ENCODE data around the gene DENND4C. TPM values are rescaled to one million over a fixed set of nuclear protein-coding genes. Genes with fewer than 3 reads are reported as not detected.

Gene DENND4C
- total and polyA plus RNA-seq, 7 donors: 11.3 to 109 (median 75.6) TPM

DNA sequence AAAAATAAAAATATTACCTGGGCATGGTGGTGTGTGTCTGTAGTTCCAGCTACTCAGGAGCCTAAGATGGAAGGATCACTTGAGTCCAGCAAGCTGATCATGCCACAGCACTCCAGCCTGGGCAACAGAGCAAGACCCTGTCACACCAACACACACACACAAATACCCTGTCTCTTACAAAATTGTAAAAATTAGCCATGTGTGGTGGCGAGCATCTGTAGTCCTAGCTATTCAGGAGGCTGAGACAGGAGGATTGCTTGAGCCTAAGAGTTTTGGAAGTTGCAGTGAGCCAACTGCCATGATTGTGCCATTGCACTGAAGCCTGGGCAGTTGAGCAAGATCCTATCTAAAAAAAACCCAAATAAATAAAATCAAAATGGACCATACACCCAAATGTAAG, 32.1 kb upstream of the DENND4C start:
- 91 to 96% methylated on average over 1 of the region's 1 CpG for WGBS, 2 donors
- Histone ChIP-seq H3K27ac (no peak overlapping the region), H3K27me3 (no peaks in the 10 kb centered on the region), H3K9me3 (no peaks in the 10 kb centered on the region), H3K36me3 (no peaks in the 10 kb centered on the region), H3K4me1 (peaks cover 0 to 28% (median 13%) of the 10 kb centered on the region in 4 donors), H3K4me3 (no peak overlapping the region)
- TF ChIP-seq POLR2AphosphoS5 (IDR thresholded peaks at IDR 0.05): no peak
- TF ChIP-seq EP300 (IDR thresholded peaks at IDR 0.05): no peak
- TF ChIP-seq CTCF (IDR thresholded peaks at IDR 0.05): no peak
- no peak for TF ChIP-seq POLR2A (IDR thresholded peaks at IDR 0.05)
- no peak for DNase-seq
- intact Hi-C loops (cut with DNase I): no loop called here

DNA sequence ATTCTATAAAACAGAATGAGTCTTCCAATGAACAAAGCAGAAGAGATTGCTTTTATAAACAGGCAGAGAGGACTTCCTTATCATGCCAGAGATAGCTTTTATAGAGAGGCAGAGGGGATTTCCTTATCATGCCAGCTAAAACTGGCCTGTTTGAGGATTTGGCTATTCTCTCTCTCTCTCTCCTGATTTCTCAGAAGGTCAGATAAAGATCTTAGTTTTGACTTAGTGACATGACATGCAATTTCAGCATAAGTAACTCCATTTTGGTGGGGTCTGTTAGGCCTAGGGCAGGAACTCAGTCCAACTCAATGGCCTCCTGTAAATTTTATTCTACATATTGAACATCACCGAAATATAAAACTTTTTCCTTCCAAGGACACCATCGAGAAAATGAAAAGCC, 31.5 kb upstream of the DENND4C start:
- no peaks in the 10 kb centered on the region for H3K27me3 ChIP-seq

GRCh38 chr9:19200229-19200628, 30.3 kb upstream of the DENND4C start:
- intact Hi-C loops (cut with DNase I): no loop called here
- Histone ChIP-seq H3K9me3 (no peaks in the 10 kb centered on the region), H3K36me3 (no peaks in the 10 kb centered on the region), H3K4me3 (no peak overlapping the region), H3K27ac (peak overlapping the region in 3 of 4 donors; percentile 42 to 65 (median 61)), H3K4me1 (peaks cover 0 to 28% (median 13%) of the 10 kb centered on the region in 4 donors), H3K27me3 (no peaks in the 10 kb centered on the region)
- TF ChIP-seq EP300 (IDR thresholded peaks at IDR 0.05) (no peak), CTCF (IDR thresholded peaks at IDR 0.05) (no peak), POLR2AphosphoS5 (IDR thresholded peaks at IDR 0.05) (peak in 1 of 4 donors; percentile 16), POLR2A (IDR thresholded peaks at IDR 0.05) (no peak)
- WGBS, 2 donors: 66 to 72% methylated on average over 8 of the region's 8 CpGs
- DNase-seq: no peak

More for the DNA sequence above, 31.5 kb upstream of the DENND4C start:
- intact Hi-C loops (cut with DNase I): no loop called here
- H3K36me3 ChIP-seq: no peaks in the 10 kb centered on the region
- 68 to 87% methylated on average over 2 of the region's 2 CpGs for WGBS, 2 donors
- peaks cover 0 to 28% (median 13%) of the 10 kb centered on the region in 4 donors for H3K4me1 ChIP-seq
- no peak for DNase-seq
- H3K27ac ChIP-seq: no peak overlapping the region
- TF ChIP-seq CTCF (IDR thresholded peaks at IDR 0.05): no peak
- no peak for TF ChIP-seq POLR2A (IDR thresholded peaks at IDR 0.05)
- no peak for TF ChIP-seq POLR2AphosphoS5 (IDR thresholded peaks at IDR 0.05)
- no peak for TF ChIP-seq EP300 (IDR thresholded peaks at IDR 0.05)
- no peak overlapping the region for H3K4me3 ChIP-seq
- H3K9me3 ChIP-seq: no peaks in the 10 kb centered on the region

DNA sequence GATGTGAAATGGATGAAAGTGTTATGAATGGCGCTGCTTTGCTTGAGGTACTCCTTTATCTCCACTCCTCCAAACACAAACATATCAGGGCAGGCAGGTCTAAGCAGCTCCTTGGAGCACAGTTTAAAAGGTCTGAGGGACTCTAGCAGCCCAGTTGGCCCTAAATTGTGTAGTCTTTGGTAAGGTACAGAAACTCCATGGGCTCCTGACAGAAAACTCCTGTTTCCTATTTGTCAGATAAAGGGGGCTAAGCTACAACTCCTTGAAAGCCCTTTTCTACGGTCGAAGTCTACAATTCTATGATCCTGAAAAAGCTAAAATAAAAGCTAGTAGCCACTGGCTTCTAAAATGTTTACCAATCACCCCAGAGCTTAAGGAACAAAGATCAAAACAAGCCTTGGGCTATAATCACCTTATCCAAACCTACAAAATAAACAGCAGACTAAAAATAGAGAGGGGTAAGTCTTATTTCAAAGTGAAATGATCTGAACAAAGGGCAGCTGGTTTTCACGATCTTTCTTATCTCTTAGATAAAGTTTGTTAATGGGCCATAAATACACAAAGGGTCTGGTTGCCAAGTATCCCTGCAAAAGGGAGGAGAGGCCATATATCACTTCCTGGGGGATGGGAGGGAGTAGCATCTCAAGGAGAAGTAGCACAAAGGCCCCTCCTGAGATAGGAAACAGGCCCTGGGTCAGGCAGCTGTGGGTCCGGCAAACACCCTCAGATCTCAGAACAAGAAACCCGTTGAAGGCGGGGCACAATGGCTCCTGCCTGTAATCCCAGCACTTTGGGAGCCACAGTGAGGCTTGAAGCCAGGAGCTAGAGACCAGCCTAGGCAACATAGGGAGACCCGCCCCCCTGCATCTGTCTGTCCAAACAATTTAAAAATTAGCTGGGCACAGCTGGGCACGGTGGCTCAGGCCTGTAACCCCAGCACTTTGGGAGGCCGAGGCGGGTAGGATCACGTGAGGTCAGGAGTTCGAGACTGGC, 28.3 kb upstream of the DENND4C start:
- no peaks in the 10 kb centered on the region for H3K9me3 ChIP-seq
- no peak overlapping the region for H3K4me3 ChIP-seq
- H3K4me1 ChIP-seq: peaks cover 0 to 28% (median 13%) of the 10 kb centered on the region in 4 donors
- peak overlapping the region in 2 of 4 donors; percentile 16 to 39 for H3K27ac ChIP-seq
- intact Hi-C loops (cut with DNase I): no loop called here
- TF ChIP-seq CTCF (IDR thresholded peaks at IDR 0.05) (no peak), POLR2A (IDR thresholded peaks at IDR 0.05) (no peak), EP300 (IDR thresholded peaks at IDR 0.05) (no peak), POLR2AphosphoS5 (IDR thresholded peaks at IDR 0.05) (no peak)
- WGBS, 2 donors: 21 to 65% methylated on average over 13 of the region's 13 CpGs
- DNase-seq: no peak
- H3K27me3 ChIP-seq: no peaks in the 10 kb centered on the region
- H3K36me3 ChIP-seq: no peaks in the 10 kb centered on the region

Data from sigmoid colon (tissue), 7 donors.